ENCODE measurements around the gene PCNT.
A peak's percentile ranks its signal among the peaks of the same experiment; 100 is the strongest.

PCNT gene

GRCh38 chr21:46371204-46372013 lies 47.5 kb downstream of the PCNT start (continued):
- TF ChIP-seq ZNF398 (tag by site-specific recombination; IDR thresholded peaks at IDR 0.05) (no peak), SETDB1 (IDR thresholded peaks at IDR 0.05; ENCODE audit: insufficient read length, low read length) (no peak), ZNF791 (tag by site-specific recombination; IDR thresholded peaks at IDR 0.05) (no peak), ZNF24 (tag by site-specific recombination; IDR thresholded peaks at IDR 0.05) (no peak)

- no peaks in the 10 kb centered on the region for H3K4me1 ChIP-seq (ENCODE audit: control insufficient read depth, insufficient read depth, low read length)
- TF ChIP-seq ZNF488 (tag by site-specific recombination; IDR thresholded peaks at IDR 0.05), result no peak
- no peak for TF ChIP-seq ZNF629 (tag by site-specific recombination; IDR thresholded peaks at IDR 0.05)
- TF ChIP-seq ZNF830 (tag by site-specific recombination; IDR thresholded peaks at IDR 0.05; ENCODE audit: low read depth), result no peak
- no peak for TF ChIP-seq ZNF311 (tag by site-specific recombination; IDR thresholded peaks at IDR 0.05; ENCODE audit: borderline replicate concordance)
- TF ChIP-seq ZNF404 (tag by site-specific recombination; IDR thresholded peaks at IDR 0.05), result no peak
- no peak for TF ChIP-seq ZNF768 (tag by site-specific recombination; IDR thresholded peaks at IDR 0.05)
- peak; percentile 77; the same call in 1 of the 2 replicates for TF ChIP-seq ZSCAN4 (tag by site-specific recombination; IDR thresholded peaks at IDR 0.05)
- peak; percentile 25 for TF ChIP-seq ZBTB26 (tag by site-specific recombination; optimal IDR thresholded peaks at IDR 0.05)
- no peak for TF ChIP-seq ZBTB49 (tag by site-specific recombination; IDR thresholded peaks at IDR 0.05; ENCODE audit: low read depth)
- no peak for TF ChIP-seq ZNF214 (tag by site-specific recombination; IDR thresholded peaks at IDR 0.05; ENCODE audit: borderline replicate concordance)
- no peak for TF ChIP-seq KLF9 (tag by site-specific recombination; IDR thresholded peaks at IDR 0.05; ENCODE audit: low read depth)
- TF ChIP-seq ZNF530 (tag by site-specific recombination; IDR thresholded peaks at IDR 0.05; ENCODE audit: low read depth), result no peak
- no peak for TF ChIP-seq KLF10 (tag by site-specific recombination; IDR thresholded peaks at IDR 0.05)
- CTCF ChIA-PET, result no interaction called here
- H3K36me3 ChIP-seq (ENCODE audit: control insufficient read depth in 2 of 2, insufficient read depth in 1 of 2, low read length in 2 of 2), result peaks cover 16 to 67% of the 10 kb centered on the region in 2 experiments; a peak in 2 of 3 replicates
- H3K27ac ChIP-seq (ENCODE audit: extremely low read depth, low read depth, low read length), result no peak overlapping the region
- POLR2A ChIA-PET, result no interaction called here
- no peaks in the 10 kb centered on the region for H3K9me3 ChIP-seq (ENCODE audit: control insufficient read depth, insufficient read depth, low read depth, low read length)
- no peak overlapping the region for H3K4me3 ChIP-seq (ENCODE audit: low read depth, low read length)
Measured at GRCh38 chr21:46372014-46372485, 48.1 kb downstream of the PCNT start.

All from HEK293 (cell line).